ENCODE results near the gene CHERP. TPM values are rescaled to one million over a fixed set of nuclear protein-coding genes. Genes with fewer than 3 reads are reported as not detected.
"Not testable (repeated sequence)": the region's sequence is repeated elsewhere in the genome, so short reads cannot be mapped to it uniquely, and the experiment has no call there.

CHERP gene
- total and polyA plus RNA-seq, 2 of the 4 experiments (the other 2 are of a cell fraction) = 0.54 to 13.5 TPM

DNA sequence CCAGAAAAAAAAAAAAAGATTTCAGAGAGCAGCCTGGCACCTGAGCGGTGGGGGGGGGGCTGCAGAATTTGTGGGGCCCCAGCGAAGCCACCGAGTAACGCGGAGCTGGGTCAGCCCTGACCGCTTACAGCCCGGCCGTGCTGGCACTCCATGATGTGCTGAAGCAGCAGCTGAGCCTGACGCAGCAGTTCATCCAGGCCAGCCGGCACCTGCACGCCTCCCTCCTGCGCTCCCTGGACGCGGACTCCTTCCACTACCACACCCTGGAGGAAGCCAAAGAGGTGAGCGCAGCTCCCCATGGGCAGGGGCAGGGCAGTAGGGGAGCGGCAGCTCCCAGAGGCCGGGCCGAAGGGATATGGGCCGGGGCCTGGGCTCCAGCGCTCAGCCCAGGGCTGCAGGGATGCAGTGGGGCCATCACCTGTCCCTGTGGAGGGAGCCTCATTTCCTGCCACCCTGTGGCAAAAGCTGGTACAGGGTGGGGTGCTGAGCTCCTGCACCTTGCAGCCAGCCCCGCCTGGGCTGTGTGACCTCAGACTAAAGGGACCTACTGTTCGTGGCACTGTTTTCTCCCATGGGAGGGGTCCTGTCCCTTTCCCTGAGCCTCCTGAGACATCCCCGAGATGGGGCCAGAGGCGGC lies 27.7 kb downstream of the CHERP start:
- no peak for DNase-seq
- Histone ChIP-seq H2AFZ (replicated peaks; ENCODE audit: low read length, poor library complexity) (no peak overlapping the region), H2BK5ac (ENCODE audit: low read depth, low read length, poor library complexity, severe bottlenecking) (no peak overlapping the region), H3K14ac (replicated peaks; ENCODE audit: low read depth, low read length) (no peak overlapping the region), H3K79me1 (ENCODE audit: low read depth in 1 of 2, low read length in 2 of 2) (peaks cover 0 to 6% of the 10 kb centered on the region in 2 experiments; a peak in 3 of 4 replicates), H2AK5ac (ENCODE audit: low read depth, low read length) (no peak overlapping the region), H4K91ac (ENCODE audit: insufficient read depth, low read depth, low read length) (no peak overlapping the region), H3K56ac (ENCODE audit: extremely low read depth, insufficient read depth, low read length) (no peak overlapping the region), H3K9ac (ENCODE audit: low read depth, low read length) (no peak overlapping the region), H3K4ac (ENCODE audit: low read depth, low read length) (no peak overlapping the region), H3K23ac (ENCODE audit: low read depth, low read length) (no peak overlapping the region), H4K5ac (ENCODE audit: low read depth, low read length) (no peak overlapping the region), H3K27ac (ENCODE audit: insufficient read depth, low read length) (no peak overlapping the region), H3K9me1 (ENCODE audit: insufficient read depth, low read length) (no peaks in the 10 kb centered on the region), H3K4me2 (ENCODE audit: low read depth, low read length) (no peak overlapping the region), H3K4me3 (ENCODE audit: insufficient read depth, low read depth, low read length) (no peak overlapping the region), H2BK120ac (ENCODE audit: low read depth, low read length) (no peak overlapping the region), H3K18ac (ENCODE audit: low read depth, low read length) (no peak overlapping the region), H3K27me3 (ENCODE audit: control insufficient read depth, insufficient read depth, low read length) (no peaks in the 10 kb centered on the region), H4K8ac (ENCODE audit: low read depth in 2 of 2, low read length in 2 of 2) (no peak overlapping the region), H3K36me3 (ENCODE audit: control insufficient read depth, insufficient read depth, low read length) (peaks cover 47% of the 10 kb centered on the region), H2AK9ac (replicated peaks; ENCODE audit: low read depth, low read length, poor library complexity) (no peak overlapping the region), H2BK20ac (ENCODE audit: low read depth, low read length) (no peak overlapping the region), H3K9me3 (ENCODE audit: control insufficient read depth, insufficient read depth, low read length) (no peaks in the 10 kb centered on the region), H4K20me1 (ENCODE audit: insufficient read depth, low read length) (peaks cover 3% of the 10 kb centered on the region; the same call in 1 of the 2 replicates), H3K4me1 (ENCODE audit: control insufficient read depth, insufficient read depth, low read length) (peaks cover 4% of the 10 kb centered on the region; the same call in 1 of the 2 replicates), H2BK15ac (ENCODE audit: low read depth, low read length) (no peak overlapping the region)
- in situ Hi-C loops (cut with MboI; ENCODE audit: low sequenced_read_pairs) = no loop called here
- dilution Hi-C loops (cut with HindIII; ENCODE audit: low sequenced_read_pairs, unreplicated experiment) = no loop called here
- 70% methylated on average over 2 of the region's 24 CpGs; no CpG with 5 or more reads in 1 of the 2 experiments for WGBS, 2 experiments (ENCODE audit: extremely low coverage in 2 of 2, insufficient read length in 1 of 2)
- no TSS peak for BruUV-seq (replicated peaks)
- no peak for TF ChIP-seq MAFK (IDR thresholded peaks at IDR 0.05; ENCODE audit: low read depth, low read length)
- TF ChIP-seq RAD21 (IDR thresholded peaks at IDR 0.05; ENCODE audit: low read length) = no peak
- no peak for TF ChIP-seq CHD1 (IDR thresholded peaks at IDR 0.05; ENCODE audit: low read depth, low read length)
- no peak for TF ChIP-seq POLR2A (IDR thresholded peaks at IDR 0.05; ENCODE audit: low read depth, low read length)
- no peak for TF ChIP-seq MXI1 (IDR thresholded peaks at IDR 0.05; ENCODE audit: borderline replicate concordance, low read depth, low read length)
- TF ChIP-seq CEBPB (IDR thresholded peaks at IDR 0.05; ENCODE audit: low read depth, low read length) = no peak
- no peak for TF ChIP-seq RFX5 (IDR thresholded peaks at IDR 0.05; ENCODE audit: low read depth, low read length)
- no peak for TF ChIP-seq MAZ (IDR thresholded peaks at IDR 0.05; ENCODE audit: borderline replicate concordance, low read depth, low read length)
- TF ChIP-seq, protein P1, sequence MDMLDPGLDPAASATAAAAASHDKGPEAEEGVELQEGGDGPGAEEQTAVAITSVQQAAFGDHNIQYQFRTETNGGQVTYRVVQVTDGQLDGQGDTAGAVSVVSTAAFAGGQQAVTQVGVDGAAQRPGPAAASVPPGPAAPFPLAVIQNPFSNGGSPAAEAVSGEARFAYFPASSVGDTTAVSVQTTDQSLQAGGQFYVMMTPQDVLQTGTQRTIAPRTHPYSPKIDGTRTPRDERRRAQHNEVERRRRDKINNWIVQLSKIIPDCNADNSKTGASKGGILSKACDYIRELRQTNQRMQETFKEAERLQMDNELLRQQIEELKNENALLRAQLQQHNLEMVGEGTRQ (IDR thresholded peaks at IDR 0.05; ENCODE audit: low read depth, low read length) = no peak
- POLR2A ChIA-PET (ENCODE audit: unreplicated experiment) = interaction anchor here (0.5 kb wide), 1 partner anchor 75 kb away, joined by 7 read pairs; no protein-coding TSS in a partner anchor
- CTCF ChIA-PET = interaction anchor here (0.6 to 0.7 kb wide), 2 partner anchors 18 to 38 kb away, joined by 3 read pairs; partner anchors contain the start of gene C19orf44
- intact Hi-C loops (cut with micrococcal nuclease) = no loop called here
- no peak for ATAC-seq (ENCODE audit: low read depth)

DNA sequence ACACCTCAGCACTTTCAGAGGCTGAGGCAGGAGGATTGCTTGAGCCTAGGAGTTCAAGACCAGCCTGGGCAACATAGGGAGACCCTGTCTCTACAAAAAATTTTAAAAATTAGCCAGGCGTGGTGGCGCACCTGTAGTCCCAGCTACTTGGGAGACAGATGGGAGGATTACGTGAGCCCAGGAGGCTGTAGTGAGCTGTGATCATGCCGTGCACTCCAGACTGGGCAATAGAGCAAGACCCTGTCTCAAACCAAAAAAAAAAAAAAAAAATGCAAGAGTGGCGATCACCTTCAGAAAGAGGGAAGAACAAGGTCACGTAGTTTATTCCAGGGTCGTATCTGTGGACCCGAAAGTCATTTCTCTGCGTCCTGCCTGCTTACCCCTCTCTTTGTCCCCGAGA lies 29.6 kb downstream of the CHERP start:
- CTCF ChIA-PET; H2AFZ ChIP-seq (replicated peaks; ENCODE audit: low read length, poor library complexity); H3K79me1 ChIP-seq (ENCODE audit: low read depth in 1 of 2, low read length in 2 of 2); H2AK9ac ChIP-seq (replicated peaks; ENCODE audit: low read depth, low read length, poor library complexity); H3K56ac ChIP-seq (ENCODE audit: extremely low read depth, insufficient read depth, low read length); H3K27ac ChIP-seq (ENCODE audit: insufficient read depth, low read length); H2BK15ac ChIP-seq (ENCODE audit: low read depth, low read length); H3K18ac ChIP-seq (ENCODE audit: low read depth, low read length); DNase-seq; ATAC-seq (ENCODE audit: low read depth); dilution Hi-C loops (cut with HindIII; ENCODE audit: low sequenced_read_pairs, unreplicated experiment); BruUV-seq (replicated peaks); H2AK5ac ChIP-seq (ENCODE audit: low read depth, low read length); H4K91ac ChIP-seq (ENCODE audit: insufficient read depth, low read depth, low read length); H3K4me1 ChIP-seq (ENCODE audit: control insufficient read depth, insufficient read depth, low read length); H3K23ac ChIP-seq (ENCODE audit: low read depth, low read length); H3K27me3 ChIP-seq (ENCODE audit: control insufficient read depth, insufficient read depth, low read length); H4K20me1 ChIP-seq (ENCODE audit: insufficient read depth, low read length); H3K9ac ChIP-seq (ENCODE audit: low read depth, low read length); H4K5ac ChIP-seq (ENCODE audit: low read depth, low read length); in situ Hi-C loops (cut with MboI; ENCODE audit: low sequenced_read_pairs); H3K4me2 ChIP-seq (ENCODE audit: low read depth, low read length); H2BK120ac ChIP-seq (ENCODE audit: low read depth, low read length); POLR2A ChIA-PET (ENCODE audit: unreplicated experiment); H4K8ac ChIP-seq (ENCODE audit: low read depth in 2 of 2, low read length in 2 of 2); H3K14ac ChIP-seq (replicated peaks; ENCODE audit: low read depth, low read length); H3K9me1 ChIP-seq (ENCODE audit: insufficient read depth, low read length); H3K4me3 ChIP-seq (ENCODE audit: insufficient read depth, low read depth, low read length); H2BK5ac ChIP-seq (ENCODE audit: low read depth, low read length, poor library complexity, severe bottlenecking); H3K9me3 ChIP-seq (ENCODE audit: control insufficient read depth, insufficient read depth, low read length); intact Hi-C loops (cut with micrococcal nuclease); H3K4ac ChIP-seq (ENCODE audit: low read depth, low read length); H2BK20ac ChIP-seq (ENCODE audit: low read depth, low read length): not testable (repeated sequence)
- peaks cover 35% of the 10 kb centered on the region for H3K36me3 ChIP-seq (ENCODE audit: control insufficient read depth, insufficient read depth, low read length)
- 100% methylated on average over 7 of the region's 10 CpGs; no CpG with 5 or more reads in 1 of the 2 experiments for WGBS, 2 experiments (ENCODE audit: extremely low coverage in 2 of 2, insufficient read length in 1 of 2)
